ENCODE data around the gene SELENOO.

Gene SELENOO

DNA sequence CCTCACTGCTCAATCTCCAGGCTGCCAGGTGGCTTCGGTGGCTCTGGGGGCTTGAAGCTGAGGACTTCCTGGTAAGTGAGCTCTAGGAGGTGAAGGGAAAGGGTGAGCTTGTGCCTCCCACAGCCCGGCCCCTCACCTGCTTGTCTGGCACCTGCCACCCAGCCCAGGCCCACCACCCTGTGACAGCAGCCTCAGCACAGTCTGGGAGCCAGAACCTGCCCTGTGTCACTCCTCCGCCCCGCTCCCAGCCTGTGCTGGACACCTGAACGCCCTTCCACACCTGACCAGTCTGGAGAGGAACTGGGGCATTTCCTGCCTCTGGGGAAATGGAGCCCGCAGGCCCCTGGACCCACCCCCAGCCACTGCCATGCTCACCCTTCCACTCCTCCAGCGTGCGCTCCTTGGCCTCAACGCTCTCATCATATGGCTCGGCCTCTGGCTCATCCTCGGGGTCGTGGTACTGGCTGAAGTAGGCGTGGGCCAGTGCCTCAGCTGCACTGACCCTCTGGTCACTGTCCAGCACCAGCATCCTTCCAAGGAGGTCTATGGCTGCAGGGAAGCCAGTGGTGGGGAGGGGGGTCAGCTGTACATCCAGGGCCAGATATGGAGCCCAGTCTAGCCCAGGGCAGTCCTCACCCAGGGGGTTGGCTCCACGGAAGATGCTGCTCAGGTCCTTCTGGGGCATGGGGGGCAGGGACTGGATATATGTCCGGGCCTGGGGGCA is 64.3 kb downstream of the SELENOO start:
- DNase-seq (ENCODE audit: low read depth in 3 of 3) = no peak

DNA sequence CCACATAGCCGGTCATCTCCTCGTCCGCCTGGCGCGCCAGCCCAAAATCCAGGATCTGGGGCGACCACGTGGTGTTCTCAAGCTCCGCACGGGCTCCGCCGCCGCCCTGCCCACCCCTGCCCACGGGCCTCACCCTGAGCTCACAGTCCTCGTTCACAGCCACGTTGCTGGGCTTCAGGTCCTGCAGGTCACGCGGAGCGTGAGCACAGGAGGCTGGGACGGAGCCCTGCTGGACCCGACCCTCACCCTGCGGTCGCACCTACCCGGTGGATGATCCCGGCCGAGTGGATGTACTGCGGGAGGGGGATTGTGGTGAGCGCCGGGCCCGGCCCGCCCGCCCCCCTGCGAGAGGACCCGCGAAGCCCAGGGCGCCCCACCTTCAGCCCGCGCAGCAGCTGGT is 66.2 kb downstream of the SELENOO start:
- DNase-seq (ENCODE audit: low read depth in 3 of 3) = no peak

Measured in stimulated activated CD4-positive, alpha-beta T cell treated with anti-CD3 and anti-CD28 coated beads, TNF-alpha, amount 100 ng/mL, for 24 hours (primary cell).